ENCODE measurements around the gene ZFAND3.

DNA sequence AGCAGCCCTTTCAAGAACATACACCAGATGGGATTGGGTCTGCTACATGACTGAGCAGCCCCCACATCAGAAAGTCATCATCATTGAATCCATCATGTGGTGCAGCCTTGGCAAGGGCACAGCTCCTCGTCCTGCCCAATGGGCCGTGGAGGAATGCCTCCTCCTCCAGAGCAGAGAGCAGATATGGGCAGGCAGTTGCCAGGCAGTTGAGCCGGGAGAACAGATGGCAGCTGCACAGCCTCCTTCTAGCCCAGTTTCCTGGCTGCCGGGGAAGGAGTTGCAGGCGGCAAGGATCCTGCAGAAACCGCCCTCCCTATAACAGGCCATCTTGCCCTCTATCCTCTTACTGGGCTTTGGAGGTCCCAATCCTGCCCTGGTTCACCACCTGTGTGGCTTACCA is 11.9 kb upstream of the ZFAND3 start:
- TF ChIP-seq POLR2AphosphoS5 (IDR thresholded peaks at IDR 0.05; ENCODE audit: low read depth, low read length), result no peak
- no peak for TF ChIP-seq POLR2A (IDR thresholded peaks at IDR 0.05; ENCODE audit: low read depth, low read length)
- TF ChIP-seq TAF1 (IDR thresholded peaks at IDR 0.05; ENCODE audit: borderline replicate concordance, low read depth, low read length), result no peak
